Lower leg skin (tissue), 3 donors: Measurements from ENCODE around the gene GOLGA5.

Experiments used
- POLR2A ChIP-seq, 2 donors: fragments of 450-650 bp; IDR thresholded peaks; one replicate each; pipeline ENCODE4 v1.6.1; 2016 to 2017; ENCODE audit warnings: antibody characterized with exemption in 2 of 2, mild to moderate bottlenecking in 1 of 2, moderate library complexity in 1 of 2
- TF ChIP-seq, protein P1 (sequence below), 3 donors: fragments of 450-650 bp; IDR thresholded peaks; one replicate each; pipeline ENCODE4 v1.5.1; 2016; ENCODE audit warnings: antibody characterized with exemption in 3 of 3, mild to moderate bottlenecking in 3 of 3, moderate library complexity in 2 of 3

DNA sequence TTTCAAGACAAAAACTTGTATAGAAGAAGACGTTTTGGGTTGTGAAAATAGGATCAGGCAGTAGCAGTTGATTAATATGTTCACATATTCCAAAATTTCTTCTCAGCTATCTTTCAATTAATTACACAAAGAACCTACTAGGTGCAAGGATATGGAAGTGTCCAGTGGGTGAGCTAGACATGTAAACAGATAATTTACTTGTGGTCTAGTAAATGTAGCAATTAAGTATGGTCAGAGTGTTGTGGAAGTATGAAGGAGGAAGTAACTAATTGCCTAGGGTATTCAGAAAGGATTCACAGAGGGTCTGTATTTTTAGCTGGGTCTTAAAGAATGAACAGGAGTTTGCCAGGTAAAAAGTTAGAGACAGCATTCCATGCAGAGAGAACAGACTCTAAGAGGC, 5.9 kb downstream of the GOLGA5 start:
- TF ChIP-seq, protein P1, sequence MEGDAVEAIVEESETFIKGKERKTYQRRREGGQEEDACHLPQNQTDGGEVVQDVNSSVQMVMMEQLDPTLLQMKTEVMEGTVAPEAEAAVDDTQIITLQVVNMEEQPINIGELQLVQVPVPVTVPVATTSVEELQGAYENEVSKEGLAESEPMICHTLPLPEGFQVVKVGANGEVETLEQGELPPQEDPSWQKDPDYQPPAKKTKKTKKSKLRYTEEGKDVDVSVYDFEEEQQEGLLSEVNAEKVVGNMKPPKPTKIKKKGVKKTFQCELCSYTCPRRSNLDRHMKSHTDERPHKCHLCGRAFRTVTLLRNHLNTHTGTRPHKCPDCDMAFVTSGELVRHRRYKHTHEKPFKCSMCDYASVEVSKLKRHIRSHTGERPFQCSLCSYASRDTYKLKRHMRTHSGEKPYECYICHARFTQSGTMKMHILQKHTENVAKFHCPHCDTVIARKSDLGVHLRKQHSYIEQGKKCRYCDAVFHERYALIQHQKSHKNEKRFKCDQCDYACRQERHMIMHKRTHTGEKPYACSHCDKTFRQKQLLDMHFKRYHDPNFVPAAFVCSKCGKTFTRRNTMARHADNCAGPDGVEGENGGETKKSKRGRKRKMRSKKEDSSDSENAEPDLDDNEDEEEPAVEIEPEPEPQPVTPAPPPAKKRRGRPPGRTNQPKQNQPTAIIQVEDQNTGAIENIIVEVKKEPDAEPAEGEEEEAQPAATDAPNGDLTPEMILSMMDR (IDR thresholded peaks at IDR 0.05), result no peak
- TF ChIP-seq POLR2A (IDR thresholded peaks at IDR 0.05), result no peak
